ENCODE results near the gene TNK2.
A peak's percentile ranks its signal among the peaks of the same experiment; 100 is the strongest.

Gene TNK2

GRCh38 chr3:195854628-195855294 is 53.6 kb downstream of the TNK2 start:
- DNase-seq (ENCODE audit: low read depth) = no peak
- H3K4me3 ChIP-seq (ENCODE audit: low read length) = no peak overlapping the region
- TF ChIP-seq CTCF (conservative IDR thresholded peaks at IDR 0.05; ENCODE audit: low read length) = no peak

GRCh38 chr3:195853996-195854395 is 54.4 kb downstream of the TNK2 start:
- TF ChIP-seq CTCF (conservative IDR thresholded peaks at IDR 0.05; ENCODE audit: low read length) = no peak
- no peak for DNase-seq (ENCODE audit: low read depth)
- no peak overlapping the region for H3K4me3 ChIP-seq (ENCODE audit: low read length)

GRCh38 chr3:195853036-195853435 is 55.3 kb downstream of the TNK2 start:
- H3K4me3 ChIP-seq (ENCODE audit: low read length) = no peak overlapping the region
- DNase-seq (ENCODE audit: low read depth) = no peak
- TF ChIP-seq CTCF (conservative IDR thresholded peaks at IDR 0.05; ENCODE audit: low read length) = no peak

GRCh38 chr3:195850857-195851543 is 57.4 kb downstream of the TNK2 start:
- no peak overlapping the region for H3K4me3 ChIP-seq (ENCODE audit: low read length)
- TF ChIP-seq CTCF (conservative IDR thresholded peaks at IDR 0.05; ENCODE audit: low read length) = peak; percentile 100
- peak; percentile 85 for DNase-seq (ENCODE audit: low read depth)

- no peak for TF ChIP-seq CTCF (conservative IDR thresholded peaks at IDR 0.05; ENCODE audit: low read length)
- DNase-seq (ENCODE audit: low read depth) = no peak
These were observed 58.9 kb downstream of the TNK2 start for GRCh38 chr3:195849322-195850074.

GRCh38 chr3:195847055-195847950 is 61.0 kb downstream of the TNK2 start:
- DNase-seq (ENCODE audit: low read depth) = peak; percentile 27
- TF ChIP-seq CTCF (conservative IDR thresholded peaks at IDR 0.05; ENCODE audit: low read length) = no peak
- H3K4me3 ChIP-seq (ENCODE audit: low read length) = no peak overlapping the region

More at GRCh38 chr3:195849322-195850074, 58.9 kb downstream of the TNK2 start:
- H3K4me3 ChIP-seq (ENCODE audit: low read length) = no peak overlapping the region
